HepG2 (cell line): ENCODE data around the gene C9orf78. TPM values are rescaled to one million over a fixed set of nuclear protein-coding genes. Genes with fewer than 3 reads are reported as not detected.

Experiments
- ATF6 ChIP-seq: sonication (generic); formaldehyde crosslinking; conservative IDR thresholded peaks from 2 replicates; pipeline ENCODE4 v1.4.0; 2020; ENCODE audit warnings: missing genetic modification reagents
- BATF2 ChIP-seq: sonication (generic); formaldehyde crosslinking; IDR thresholded peaks from 2 replicates; pipeline ENCODE4 v1.8.0; 2022; ENCODE audit warnings: mild to moderate bottlenecking, missing genetic modification reagents, moderate library complexity
- GABPB1 ChIP-seq: IDR thresholded peaks from 2 replicates; pipeline ENCODE4 v1.6.1; 2016; ENCODE audit warnings: mild to moderate bottlenecking, missing genetic modification reagents, moderate library complexity, missing compliant biosample characterization
- HIVEP1 ChIP-seq: sonication (generic); formaldehyde crosslinking; IDR thresholded peaks from 2 replicates; pipeline ENCODE4 v1.4.0; 2020; ENCODE audit warnings: mild to moderate bottlenecking, missing genetic modification reagents
- KLF6 ChIP-seq: IDR thresholded peaks from 2 replicates; pipeline ENCODE4 v1.8.0; 2016; ENCODE audit warnings: missing biosample characterization, missing genetic modification reagents
- NR0B2 ChIP-seq: sonication (generic); formaldehyde crosslinking; IDR thresholded peaks from 2 replicates; pipeline ENCODE4 v1.4.0; 2020; ENCODE audit warnings: mild to moderate bottlenecking, missing genetic modification reagents
- RBM22 ChIP-seq: fragments of 200-400 bp; formaldehyde crosslinking; optimal IDR thresholded peaks from 2 replicates; pipeline ENCODE3; 2017; ENCODE audit warnings: mild to moderate bottlenecking, low read length, moderate library complexity
- TFDP1 ChIP-seq: IDR thresholded peaks from 2 replicates; pipeline ENCODE4 v1.6.1; 2016; ENCODE audit warnings: missing compliant biosample characterization, missing genetic modification reagents, borderline replicate concordance
- ZBTB4 ChIP-seq: sonication (generic); formaldehyde crosslinking; IDR thresholded peaks from 2 replicates; pipeline ENCODE4 v1.4.0; 2020; ENCODE audit warnings: missing genetic modification reagents, mild to moderate bottlenecking, borderline replicate concordance
- ZFP36L1 ChIP-seq: sonication (generic); formaldehyde crosslinking; IDR thresholded peaks from 2 replicates; pipeline ENCODE4 v1.8.0; 2022; ENCODE audit warnings: mild to moderate bottlenecking, missing genetic modification reagents, moderate library complexity
- ZNF280D ChIP-seq: sonication (generic); formaldehyde crosslinking; IDR thresholded peaks from 2 replicates; pipeline ENCODE4 v1.5.1; 2020; ENCODE audit warnings: mild to moderate bottlenecking, missing genetic modification reagents
- ZNF292 ChIP-seq: sonication (generic); formaldehyde crosslinking; IDR thresholded peaks from 2 replicates; pipeline ENCODE4 v1.8.1; 2022; ENCODE audit warnings: mild to moderate bottlenecking, low read depth, missing genetic modification reagents, borderline replicate concordance
- ZNF337 ChIP-seq: sonication (generic); formaldehyde crosslinking; IDR thresholded peaks from 2 replicates; pipeline ENCODE4 v1.5.1; 2020; ENCODE audit warnings: missing genetic modification reagents, low read depth, mild to moderate bottlenecking, borderline replicate concordance
- ZNF556 ChIP-seq: sonication (generic); formaldehyde crosslinking; IDR thresholded peaks from 2 replicates; pipeline ENCODE4 v1.4.0; 2020; ENCODE audit warnings: mild to moderate bottlenecking, missing genetic modification reagents, borderline replicate concordance
- ZNF605 ChIP-seq: sonication (generic); formaldehyde crosslinking; IDR thresholded peaks from 2 replicates; pipeline ENCODE4 v1.8.0; 2022; ENCODE audit warnings: mild to moderate bottlenecking, missing genetic modification reagents
- ZNF768 ChIP-seq: sonication (generic); formaldehyde crosslinking; IDR thresholded peaks from 2 replicates; pipeline ENCODE4 v1.4.0; 2020; ENCODE audit warnings: missing genetic modification reagents
- polyA plus RNA-seq, 8 experiments: library from polyadenylated mRNA; depleted of rRNA in 3 of 8; stranded (reverse) in 7 of 8; unstranded in 1 of 8; fragments of >200 nt; fragmentation: Illumina TruSeq in 4 of 8; extraction: Trizol in 4 of 8; gene quantifications; 2 replicates each; pipeline versions ENCODE4 v1.2.1 to v1.2.3, GENCODE V29; 2011 to 2016; ENCODE audit warnings: low read depth in 4 of 8, missing spikeins in 1 of 8, mixed read lengths in 1 of 8; ENCODE audit not compliant: insufficient read depth in 1 of 8
- total RNA-seq, 5 experiments: library from RNA; depleted of rRNA; stranded (reverse); fragments of >200 nt; fragmentation: Illumina TruSeq; extraction: Trizol; gene quantifications; 2 replicates each; pipeline ENCODE4 v1.2.3, GENCODE V29; 2016; ENCODE audit warnings: low read depth in 1 of 5

Gene C9orf78
- total and polyA plus RNA-seq, 2 of the 13 experiments (the other 11 are each of a cell fraction or from before 2014, with no cell fraction given) = 18.4 to 35.5 TPM

GRCh38 chr9:129823935-129824601 lies 11.0 kb downstream of the C9orf78 start, which contains the start of gene TOR1A (continued):
- TF ChIP-seq ZBTB4 (CRISPR knock-in tag) (no peak), TFDP1 (CRISPR knock-in tag) (peak; percentile 80; the same call in 1 of the 2 replicates), ZNF768 (peak; percentile 73; the same call in 1 of the 2 replicates), ZNF605 (CRISPR knock-in tag) (peak; percentile 80), BATF2 (CRISPR knock-in tag) (no peak), ZFP36L1 (CRISPR knock-in tag) (no peak), GABPB1 (CRISPR knock-in tag) (peak; percentile 98), ATF6 (no peak), NR0B2 (peak; percentile 89), KLF6 (peak; percentile 76; the same call in 1 of the 2 replicates), ZNF292 (no peak), ZNF556 (peak; percentile 90; the same call in 1 of the 2 replicates), ZNF337 (no peak), RBM22 (no peak), HIVEP1 (CRISPR knock-in tag) (peak; percentile 72; the same call in 1 of the 2 replicates), ZNF280D (CRISPR knock-in tag) (0 out of 2 replicates have a peak, but pooled peaks have one; percentile 57)
